Right lobe of liver (tissue), 4 donors: ENCODE results near the gene FNDC3B.

Experiments used
- CTCF ChIP-seq, 4 donors: fragments of 200-600 bp in 3 of 4; fragments of 450-650 bp in 1 of 4; IDR thresholded peaks; one replicate each; pipeline versions ENCODE4 v1.5.1 to v1.8.0; 2016 to 2022; ENCODE audit warnings: antibody characterized with exemption in 4 of 4, mild to moderate bottlenecking in 2 of 4
- POLR2A ChIP-seq: fragments of 450-650 bp; IDR thresholded peaks from one replicate; pipeline ENCODE4 v1.6.1; 2017; ENCODE audit warnings: antibody characterized with exemption, mild to moderate bottlenecking
- donor health status: DM: no; HTN: no; CAD: no.
- donor health status: DM: no; HTN: no; CAD: no.
- donor health status: DM: no; HTN: yes; CAD: no.

GRCh38 chr3:172315401-172316091 is 276.2 kb downstream of the FNDC3B start:
- TF ChIP-seq POLR2A (no peak), CTCF (IDR thresholded peaks at IDR 0.05) (no peak)
